Tibial artery (tissue), 4 donors: ENCODE data around the gene ADAMTS18.

Experiments used
- DNase-seq, 2 donors: peaks; one replicate each; pipeline ENCODE4 v3.0.0-alpha.2; 2019
- H3K27ac ChIP-seq, 2 donors: fragments of 200-600 bp; sonication (generic) in 1 of 2; 1 replicate in 1 of 2; 2 replicates in 1 of 2; pipeline ENCODE4 v1.5.1; 2018 to 2019; ENCODE audit warnings: mild to moderate bottlenecking in 1 of 2
- H3K27me3 ChIP-seq, 2 donors: fragments of 200-600 bp; sonication (generic) in 1 of 2; one replicate each; pipeline versions ENCODE4 v1.5.1 to v1.6.0; 2016 to 2019
- H3K36me3 ChIP-seq, 3 donors: fragments of 200-600 bp; sonication (generic) in 2 of 3; one replicate each; pipeline ENCODE4 v1.5.1; 2016 to 2019; ENCODE audit warnings: mild to moderate bottlenecking in 2 of 3
- H3K4me1 ChIP-seq, 4 donors: fragments of 200-600 bp; sonication (generic) in 2 of 4; 1 replicate in 3 of 4; 2 replicates in 1 of 4; pipeline ENCODE4 v1.5.1; 2016 to 2019
- H3K4me3 ChIP-seq, 2 donors: fragments of 200-600 bp; sonication (generic) in 1 of 2; 1 replicate in 1 of 2; 2 replicates in 1 of 2; pipeline ENCODE4 v1.5.1; 2018 to 2019; ENCODE audit warnings: mild to moderate bottlenecking in 2 of 2
- H3K9me3 ChIP-seq, 3 donors: fragments of 200-600 bp; sonication (generic) in 1 of 3; one replicate each; pipeline ENCODE4 v1.5.1; 2016 to 2019
- CTCF ChIP-seq, 2 experiments: fragments of 200-600 bp in 1 of 2; fragments of 450-650 bp in 1 of 2; IDR thresholded peaks; one replicate each; pipeline ENCODE4 v1.5.1; 2017 to 2019; ENCODE audit warnings: antibody characterized with exemption in 2 of 2, mild to moderate bottlenecking in 1 of 2, moderate library complexity in 1 of 2
- intact Hi-C: fragments of 100-400 bp; cut with DNase I; formaldehyde crosslinking; loops from one replicate; pipeline ENCODE4 v1.15.0; 2023; ENCODE audit warnings: low total_unique reads

ADAMTS18 gene

DNA sequence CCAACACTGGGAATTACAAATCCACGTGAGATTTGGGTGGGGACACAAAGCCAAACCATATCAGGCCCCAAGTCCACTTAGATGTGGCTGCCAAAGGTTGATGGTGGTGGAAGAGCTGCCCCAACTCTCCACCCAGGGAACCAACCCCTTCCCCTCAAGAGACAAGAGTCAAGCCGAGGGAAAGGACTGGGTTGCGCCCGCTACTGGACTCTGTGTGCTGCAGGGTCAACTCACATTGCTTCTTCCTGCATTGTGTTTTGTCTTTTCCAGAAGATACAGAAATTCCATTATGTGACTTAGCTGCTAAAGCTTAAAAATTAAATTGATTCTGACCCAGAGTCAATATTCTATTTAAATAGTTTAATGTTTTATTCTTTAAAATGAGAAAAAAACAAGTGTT is 58.5 kb downstream of the ADAMTS18 start:
- no peaks in the 10 kb centered on the region for H3K27me3 ChIP-seq
- intact Hi-C loops: no loop called here
- no peak for DNase-seq

GRCh38 chr16:77375396-77375795 is 59.4 kb downstream of the ADAMTS18 start:
- DNase-seq: no peak
- Histone ChIP-seq H3K27ac (no peak overlapping the region), H3K4me1 (no peaks in the 10 kb centered on the region), H3K9me3 (no peaks in the 10 kb centered on the region), H3K4me3 (no peak overlapping the region), H3K36me3 (no peaks in the 10 kb centered on the region), H3K27me3 (no peaks in the 10 kb centered on the region)
- no peak for TF ChIP-seq CTCF (IDR thresholded peaks at IDR 0.05)
- intact Hi-C loops: no loop called here

More for the DNA sequence above, 58.5 kb downstream of the ADAMTS18 start:
- H3K4me1 ChIP-seq: no peaks in the 10 kb centered on the region
- H3K4me3 ChIP-seq: no peak overlapping the region
- no peak overlapping the region for H3K27ac ChIP-seq
- TF ChIP-seq CTCF (IDR thresholded peaks at IDR 0.05): no peak
- no peaks in the 10 kb centered on the region for H3K36me3 ChIP-seq
- H3K9me3 ChIP-seq: no peaks in the 10 kb centered on the region

DNA sequence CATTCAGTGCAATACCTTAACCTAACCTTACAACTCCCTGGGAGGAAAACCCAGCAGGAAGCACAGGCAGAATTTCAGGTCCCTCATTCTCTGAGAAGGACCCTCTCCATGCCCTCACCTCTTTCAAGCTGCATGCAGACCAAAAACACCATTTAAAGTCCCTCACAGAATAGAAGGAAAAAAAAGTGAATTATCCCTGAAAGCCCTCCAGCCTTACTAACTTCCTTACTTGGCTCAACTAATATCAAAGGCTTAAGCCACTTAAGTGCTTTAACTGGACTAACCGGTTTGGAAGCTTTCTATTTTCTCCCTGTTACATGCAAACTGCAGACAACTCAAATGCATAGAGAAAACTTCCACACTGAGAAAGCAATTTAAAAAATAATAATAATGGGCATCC is 60.5 kb downstream of the ADAMTS18 start:
- TF ChIP-seq CTCF (IDR thresholded peaks at IDR 0.05): no peak
- intact Hi-C loops: no loop called here
- DNase-seq: no peak

GRCh38 chr16:77373726-77374125 is 61.1 kb downstream of the ADAMTS18 start:
- Histone ChIP-seq H3K27ac (no peak overlapping the region), H3K4me1 (no peaks in the 10 kb centered on the region), H3K4me3 (no peak overlapping the region), H3K9me3 (no peaks in the 10 kb centered on the region), H3K36me3 (no peaks in the 10 kb centered on the region), H3K27me3 (no peaks in the 10 kb centered on the region)
- DNase-seq: no peak
- intact Hi-C loops: no loop called here
- no peak for TF ChIP-seq CTCF (IDR thresholded peaks at IDR 0.05)

More for the DNA sequence above, 60.5 kb downstream of the ADAMTS18 start:
- no peaks in the 10 kb centered on the region for H3K9me3 ChIP-seq
- no peak overlapping the region for H3K27ac ChIP-seq
- H3K4me3 ChIP-seq: no peak overlapping the region
- no peaks in the 10 kb centered on the region for H3K36me3 ChIP-seq
- no peaks in the 10 kb centered on the region for H3K4me1 ChIP-seq
- H3K27me3 ChIP-seq: no peaks in the 10 kb centered on the region

- TF ChIP-seq CTCF (IDR thresholded peaks at IDR 0.05): no peak
- no peak overlapping the region for H3K27ac ChIP-seq
- H3K36me3 ChIP-seq: no peaks in the 10 kb centered on the region
- H3K4me1 ChIP-seq: no peaks in the 10 kb centered on the region
- H3K27me3 ChIP-seq: no peaks in the 10 kb centered on the region
- DNase-seq: no peak
- H3K4me3 ChIP-seq: no peak overlapping the region
- H3K9me3 ChIP-seq: no peaks in the 10 kb centered on the region
- intact Hi-C loops: no loop called here
These were observed 70.1 kb downstream of the ADAMTS18 start for GRCh38 chr16:77364770-77365169.

DNA sequence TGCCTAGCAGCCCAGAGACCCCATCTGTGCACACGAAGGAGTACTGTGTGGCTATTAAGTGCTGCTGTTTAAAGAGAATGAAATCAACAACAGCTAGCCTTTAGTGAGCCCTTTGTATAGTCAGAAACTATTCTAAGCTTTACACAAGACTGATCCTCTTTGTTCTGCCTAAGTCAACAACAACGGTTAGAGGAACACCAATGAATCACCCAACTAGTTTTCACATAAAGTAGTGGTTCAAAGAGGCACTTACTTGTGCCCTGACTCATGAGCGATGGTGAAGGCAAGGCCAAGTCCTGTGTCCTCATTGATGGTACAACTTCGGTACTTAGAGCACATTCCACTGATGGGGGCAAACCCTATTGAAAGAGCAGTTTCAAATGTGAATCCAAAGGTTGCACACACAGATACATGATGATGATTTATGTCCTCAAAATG is 75.8 kb downstream of the ADAMTS18 start:
- no peaks in the 10 kb centered on the region for H3K27me3 ChIP-seq
- H3K4me3 ChIP-seq: no peak overlapping the region
- H3K36me3 ChIP-seq: no peaks in the 10 kb centered on the region
- H3K9me3 ChIP-seq: no peaks in the 10 kb centered on the region
- DNase-seq: no peak
- H3K4me1 ChIP-seq: no peaks in the 10 kb centered on the region
- H3K27ac ChIP-seq: no peak overlapping the region
- intact Hi-C loops: no loop called here
- no peak for TF ChIP-seq CTCF (IDR thresholded peaks at IDR 0.05)
